Astrocyte (in vitro differentiated cells and primary cell): ENCODE measurements around the gene TMEM9B.

Experiments used
- CTCF ChIP-seq: IDR thresholded peaks from 2 replicates; pipeline ENCODE4 v1.5.1; 2011; ENCODE audit warnings: low read depth, mild to moderate bottlenecking, inconsistent platforms, low read length, moderate library complexity; ENCODE audit not compliant: insufficient read depth
- EZH2 ChIP-seq: IDR thresholded peaks from 2 replicates; pipeline ENCODE4 v1.6.1; 2012; ENCODE audit warnings: mild to moderate bottlenecking, low read length, inconsistent platforms; ENCODE audit not compliant: insufficient read depth

- TF ChIP-seq CTCF (no peak), EZH2 (no peak)
Observed at GRCh38 chr11:8989453-8989852, 25.2 kb upstream of the TMEM9B start.
